CD4-positive, alpha-beta T cell treated with Interleukin-4 for 4 hours (primary cell): ENCODE results near the gene SLC25A19.
"Not testable (repeated sequence)": the region's sequence is repeated elsewhere in the genome, so short reads cannot be mapped to it uniquely, and the experiment has no call there.

ENCODE experiments used
- DNase-seq: peaks from one replicate; pipeline ENCODE4 v3.0.0-alpha.2; 2020

Gene SLC25A19

GRCh38 chr17:75301049-75301448, 11.8 kb upstream of the SLC25A19 start:
- DNase-seq: no peak

GRCh38 chr17:75300280-75300679, 11.0 kb upstream of the SLC25A19 start:
- no peak for DNase-seq

GRCh38 chr17:75295201-75296158, 6.2 kb upstream of the SLC25A19 start:
- no peak for DNase-seq

GRCh38 chr17:75292810-75293448, 3.7 kb upstream of the SLC25A19 start:
- not testable (repeated sequence) for DNase-seq

- peak; percentile 70 for DNase-seq
Measured at GRCh38 chr17:75289832-75290337, 652 bp upstream of the SLC25A19 start.

- peak; percentile 18 for DNase-seq
Measured at GRCh38 chr17:75288770-75289114, 491 bp downstream of the SLC25A19 start.

- DNase-seq: no peak
Measured at GRCh38 chr17:75288359-75288758, 874 bp downstream of the SLC25A19 start.

- DNase-seq: no peak
Measured at GRCh38 chr17:75287221-75287620, 2.0 kb downstream of the SLC25A19 start.

GRCh38 chr17:75285123-75285522, 4.1 kb downstream of the SLC25A19 start:
- no peak for DNase-seq

GRCh38 chr17:75280189-75280588, 9.0 kb downstream of the SLC25A19 start:
- DNase-seq: not testable (repeated sequence)

GRCh38 chr17:75277664-75278071, 11.6 kb downstream of the SLC25A19 start:
- no peak for DNase-seq

GRCh38 chr17:75273977-75274708, 15.1 kb downstream of the SLC25A19 start:
- DNase-seq: no peak

GRCh38 chr17:75272848-75273184, 16.4 kb downstream of the SLC25A19 start:
- no peak for DNase-seq

GRCh38 chr17:75271955-75272847, 17.0 kb downstream of the SLC25A19 start:
- no peak for DNase-seq

GRCh38 chr17:75271233-75271954, 17.8 kb downstream of the SLC25A19 start:
- DNase-seq: peak; percentile 78

GRCh38 chr17:75270966-75271232, 18.3 kb downstream of the SLC25A19 start, which contains the start of gene MIF4GD:
Gene MIF4GD (minus strand): TSS chr17:75271231. CDS start chr17:75270195, 1,036 bp downstream.
- DNase-seq: no peak

- DNase-seq: peak; percentile 30
Measured at GRCh38 chr17:75270218-75270965, 18.8 kb downstream of the SLC25A19 start.

- no peak for DNase-seq
Measured at GRCh38 chr17:75269844-75270217, 19.4 kb downstream of the SLC25A19 start.

- no peak for DNase-seq
Measured at GRCh38 chr17:75267411-75268232, 21.6 kb downstream of the SLC25A19 start.

GRCh38 chr17:75267153-75267410, 22.2 kb downstream of the SLC25A19 start:
- no peak for DNase-seq
